ENCODE measurements around the gene HS3ST3A1.

HS3ST3A1 gene

GRCh38 chr17:13491491-13491890, 110.2 kb downstream of the HS3ST3A1 start:
- DNase-seq (ENCODE audit: insufficient read length, low spot score) (no peak), FAIRE-seq (no peak)
- TF ChIP-seq POLR2AphosphoS5 (IDR thresholded peaks at IDR 0.05; ENCODE audit: low read depth, low read length) = no peak
- TF ChIP-seq TAF1 (IDR thresholded peaks at IDR 0.05; ENCODE audit: low read depth, low read length) = no peak
- TF ChIP-seq POLR2A (IDR thresholded peaks at IDR 0.05; ENCODE audit: low read depth, low read length) = no peak
- no peak for TF ChIP-seq PAX5 (IDR thresholded peaks at IDR 0.05; ENCODE audit: insufficient read depth, low read length, severe bottlenecking)
- TF ChIP-seq POU2F2 (IDR thresholded peaks at IDR 0.05; ENCODE audit: low read depth, low read length) = no peak
- TF ChIP-seq SPI1 (IDR thresholded peaks at IDR 0.05; ENCODE audit: low read depth, low read length) = no peak

GRCh38 chr17:13490906-13491482, 110.7 kb downstream of the HS3ST3A1 start:
- TF ChIP-seq PAX5 (IDR thresholded peaks at IDR 0.05; ENCODE audit: insufficient read depth, low read length, severe bottlenecking) (no peak), POU2F2 (IDR thresholded peaks at IDR 0.05; ENCODE audit: low read depth, low read length) (no peak), TAF1 (IDR thresholded peaks at IDR 0.05; ENCODE audit: low read depth, low read length) (no peak), POLR2A (IDR thresholded peaks at IDR 0.05; ENCODE audit: low read depth, low read length) (no peak), POLR2AphosphoS5 (IDR thresholded peaks at IDR 0.05; ENCODE audit: low read depth, low read length) (no peak), SPI1 (IDR thresholded peaks at IDR 0.05; ENCODE audit: low read depth, low read length) (no peak)
- FAIRE-seq = no peak
- DNase-seq (ENCODE audit: insufficient read length, low spot score) = no peak

- DNase-seq (ENCODE audit: insufficient read length, low spot score) = no peak
- FAIRE-seq = no peak
These were observed 111.3 kb downstream of the HS3ST3A1 start for GRCh38 chr17:13490427-13490826.

GRCh38 chr17:13485327-13485726, 116.4 kb downstream of the HS3ST3A1 start:
- TF ChIP-seq SPI1 (IDR thresholded peaks at IDR 0.05; ENCODE audit: low read depth, low read length) (no peak), POLR2AphosphoS5 (IDR thresholded peaks at IDR 0.05; ENCODE audit: low read depth, low read length) (no peak), TAF1 (IDR thresholded peaks at IDR 0.05; ENCODE audit: low read depth, low read length) (no peak), PAX5 (IDR thresholded peaks at IDR 0.05; ENCODE audit: insufficient read depth, low read length, severe bottlenecking) (no peak), POLR2A (IDR thresholded peaks at IDR 0.05; ENCODE audit: low read depth, low read length) (no peak), POU2F2 (IDR thresholded peaks at IDR 0.05; ENCODE audit: low read depth, low read length) (no peak)
- no peak for DNase-seq (ENCODE audit: insufficient read length, low spot score)
- no peak for FAIRE-seq

More at GRCh38 chr17:13490427-13490826, 111.3 kb downstream of the HS3ST3A1 start:
- TF ChIP-seq TAF1 (IDR thresholded peaks at IDR 0.05; ENCODE audit: low read depth, low read length) (no peak), PAX5 (IDR thresholded peaks at IDR 0.05; ENCODE audit: insufficient read depth, low read length, severe bottlenecking) (no peak), POU2F2 (IDR thresholded peaks at IDR 0.05; ENCODE audit: low read depth, low read length) (no peak), POLR2A (IDR thresholded peaks at IDR 0.05; ENCODE audit: low read depth, low read length) (no peak), SPI1 (IDR thresholded peaks at IDR 0.05; ENCODE audit: low read depth, low read length) (no peak), POLR2AphosphoS5 (IDR thresholded peaks at IDR 0.05; ENCODE audit: low read depth, low read length) (no peak)

DNA sequence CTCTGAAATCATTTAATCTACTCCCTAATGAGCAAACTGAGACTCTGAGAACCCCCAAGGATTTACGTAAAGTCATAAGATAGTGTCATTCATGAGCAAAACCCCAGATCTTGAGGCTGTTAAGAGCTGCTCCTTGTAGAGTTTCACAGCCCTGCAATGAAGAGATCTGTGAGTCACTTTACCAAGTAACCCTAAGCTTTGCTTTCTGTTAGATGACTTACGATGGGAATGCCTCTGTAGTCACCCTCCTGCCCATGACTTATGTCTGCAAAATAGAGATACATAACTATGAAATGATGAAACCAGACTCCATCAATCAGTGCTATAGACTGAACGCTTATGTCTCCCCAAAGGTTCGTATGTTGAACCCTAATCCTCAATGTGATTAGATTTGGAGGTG, 117.7 kb downstream of the HS3ST3A1 start:
- TF ChIP-seq PAX5 (IDR thresholded peaks at IDR 0.05; ENCODE audit: insufficient read depth, low read length, severe bottlenecking) = no peak
- no peak for TF ChIP-seq POU2F2 (IDR thresholded peaks at IDR 0.05; ENCODE audit: low read depth, low read length)
- no peak for TF ChIP-seq SPI1 (IDR thresholded peaks at IDR 0.05; ENCODE audit: low read depth, low read length)
- TF ChIP-seq POLR2AphosphoS5 (IDR thresholded peaks at IDR 0.05; ENCODE audit: low read depth, low read length) = no peak
- no peak for TF ChIP-seq POLR2A (IDR thresholded peaks at IDR 0.05; ENCODE audit: low read depth, low read length)
- no peak for TF ChIP-seq TAF1 (IDR thresholded peaks at IDR 0.05; ENCODE audit: low read depth, low read length)
- no peak for DNase-seq (ENCODE audit: insufficient read length, low spot score)
- no peak for FAIRE-seq

GRCh38 chr17:13480877-13481276, 120.9 kb downstream of the HS3ST3A1 start:
- TF ChIP-seq POLR2AphosphoS5 (IDR thresholded peaks at IDR 0.05; ENCODE audit: low read depth, low read length) = no peak
- TF ChIP-seq POLR2A (IDR thresholded peaks at IDR 0.05; ENCODE audit: low read depth, low read length) = no peak
- no peak for TF ChIP-seq TAF1 (IDR thresholded peaks at IDR 0.05; ENCODE audit: low read depth, low read length)
- TF ChIP-seq POU2F2 (IDR thresholded peaks at IDR 0.05; ENCODE audit: low read depth, low read length) = no peak
- no peak for DNase-seq (ENCODE audit: insufficient read length, low spot score)
- no peak for FAIRE-seq

DNA sequence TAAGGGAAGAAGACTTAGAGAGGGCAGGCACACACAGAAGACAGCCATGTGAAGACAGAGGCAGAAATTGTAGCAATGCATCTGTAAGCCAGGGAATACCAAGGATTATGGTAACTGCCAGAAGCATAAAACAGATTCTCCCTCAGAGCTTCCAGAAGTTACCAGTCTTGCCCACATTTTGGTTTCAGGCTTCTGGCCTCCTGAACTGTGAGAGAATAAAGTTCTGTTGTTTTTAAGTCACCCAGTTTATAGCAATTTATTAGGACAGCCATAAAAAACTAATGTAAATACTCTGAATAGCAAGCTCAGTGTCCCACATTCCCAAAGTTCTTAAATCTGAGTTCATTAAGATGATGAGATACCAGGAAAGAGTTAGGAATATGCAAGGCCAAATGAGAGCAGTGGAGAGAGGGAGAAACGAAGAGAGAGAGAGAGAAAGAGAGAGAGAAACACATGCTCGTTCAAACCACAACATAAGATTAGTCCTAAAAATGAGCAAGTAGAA, 123.4 kb downstream of the HS3ST3A1 start:
- no peak for FAIRE-seq
- no peak for DNase-seq (ENCODE audit: insufficient read length, low spot score)
- TF ChIP-seq POU2F2 (IDR thresholded peaks at IDR 0.05; ENCODE audit: low read depth, low read length) (no peak), POLR2A (IDR thresholded peaks at IDR 0.05; ENCODE audit: low read depth, low read length) (no peak), POLR2AphosphoS5 (IDR thresholded peaks at IDR 0.05; ENCODE audit: low read depth, low read length) (no peak), PAX5 (IDR thresholded peaks at IDR 0.05; ENCODE audit: insufficient read depth, low read length, severe bottlenecking) (no peak), TAF1 (IDR thresholded peaks at IDR 0.05; ENCODE audit: low read depth, low read length) (no peak), SPI1 (IDR thresholded peaks at IDR 0.05; ENCODE audit: low read depth, low read length) (no peak)

GRCh38 chr17:13477180-13477611, 124.5 kb downstream of the HS3ST3A1 start:
- TF ChIP-seq TAF1 (IDR thresholded peaks at IDR 0.05; ENCODE audit: low read depth, low read length) (no peak), SPI1 (IDR thresholded peaks at IDR 0.05; ENCODE audit: low read depth, low read length) (no peak), POLR2AphosphoS5 (IDR thresholded peaks at IDR 0.05; ENCODE audit: low read depth, low read length) (no peak), POU2F2 (IDR thresholded peaks at IDR 0.05; ENCODE audit: low read depth, low read length) (no peak), PAX5 (IDR thresholded peaks at IDR 0.05; ENCODE audit: insufficient read depth, low read length, severe bottlenecking) (no peak), POLR2A (IDR thresholded peaks at IDR 0.05; ENCODE audit: low read depth, low read length) (no peak)
- FAIRE-seq (no peak), DNase-seq (ENCODE audit: insufficient read length, low spot score) (no peak)

GRCh38 chr17:13476720-13477119, 125.0 kb downstream of the HS3ST3A1 start:
- FAIRE-seq (no peak), DNase-seq (ENCODE audit: insufficient read length, low spot score) (no peak)
- TF ChIP-seq SPI1 (IDR thresholded peaks at IDR 0.05; ENCODE audit: low read depth, low read length) = no peak
- no peak for TF ChIP-seq POLR2AphosphoS5 (IDR thresholded peaks at IDR 0.05; ENCODE audit: low read depth, low read length)
- TF ChIP-seq TAF1 (IDR thresholded peaks at IDR 0.05; ENCODE audit: low read depth, low read length) = no peak
- TF ChIP-seq PAX5 (IDR thresholded peaks at IDR 0.05; ENCODE audit: insufficient read depth, low read length, severe bottlenecking) = no peak
- no peak for TF ChIP-seq POLR2A (IDR thresholded peaks at IDR 0.05; ENCODE audit: low read depth, low read length)
- no peak for TF ChIP-seq POU2F2 (IDR thresholded peaks at IDR 0.05; ENCODE audit: low read depth, low read length)

All from GM12891 (cell line).